OCI-LY1 (cell line): Measurements from ENCODE around the gene BTG4.

ENCODE experiments used
- H2AFZ ChIP-seq: fragments of 200-600 bp; sonication (generic), shearing (Covaris generic); 2 replicates; pipeline ENCODE4 v1.6.0; 2014; ENCODE audit warnings: antibody characterized with exemption, mild to moderate bottlenecking, low read length
- H3F3A ChIP-seq: fragments of 200-600 bp; sonication (generic), shearing (Covaris generic); 2 replicates; pipeline ENCODE4 v1.6.0; 2014; ENCODE audit warnings: mild to moderate bottlenecking, antibody characterized with exemption, low read length, moderate library complexity; ENCODE audit not compliant: insufficient read depth
- H3K27ac ChIP-seq: fragments of 200-600 bp; sonication (generic); 2 replicates; pipeline ENCODE4 v1.5.1; 2014; ENCODE audit warnings: low read length, mixed run types, mild to moderate bottlenecking, low read depth; ENCODE audit not compliant: poor library complexity, severe bottlenecking
- H3K27me3 ChIP-seq: fragments of 200-600 bp; sonication (generic); 2 replicates; pipeline ENCODE4 v1.6.0; 2014; ENCODE audit warnings: antibody characterized with exemption, mild to moderate bottlenecking, low read length, moderate library complexity; ENCODE audit not compliant: insufficient read depth
- H3K36me3 ChIP-seq: fragments of 200-600 bp; sonication (generic); 2 replicates; pipeline ENCODE4 v1.6.1; 2014; ENCODE audit warnings: mild to moderate bottlenecking, antibody characterized with exemption, low read length, moderate library complexity, mixed read lengths; ENCODE audit not compliant: insufficient read depth
- H3K4me1 ChIP-seq: fragments of 200-600 bp; sonication (generic); 2 replicates; pipeline ENCODE4 v1.5.1; 2014; ENCODE audit warnings: mild to moderate bottlenecking, low read length, moderate library complexity; ENCODE audit not compliant: insufficient read depth, severe bottlenecking
- H3K4me2 ChIP-seq: fragments of 200-600 bp; sonication (generic), shearing (Covaris generic); 2 replicates; pipeline ENCODE4 v1.6.1; 2014; ENCODE audit warnings: low read length
- H3K4me3 ChIP-seq: fragments of 200-600 bp; sonication (generic); 2 replicates; pipeline ENCODE4 v1.5.1; 2014; ENCODE audit warnings: low read length, low read depth, mild to moderate bottlenecking, mixed read lengths; ENCODE audit not compliant: poor library complexity, severe bottlenecking
- H3K79me2 ChIP-seq: fragments of 200-600 bp; shearing (Covaris generic); 2 replicates; pipeline ENCODE4 v1.6.1; 2016; ENCODE audit warnings: mixed run types, low read length, mixed read lengths; ENCODE audit not compliant: insufficient read depth
- H3K9ac ChIP-seq: fragments of 200-600 bp; sonication (generic), shearing (Covaris generic); 2 replicates; pipeline ENCODE4 v1.6.1; 2014; ENCODE audit warnings: mild to moderate bottlenecking, low read length, mixed read lengths
- H3K9me2 ChIP-seq: fragments of 200-600 bp; sonication (generic), shearing (Covaris generic); 2 replicates; pipeline ENCODE4 v1.6.1; 2014; ENCODE audit warnings: low read depth, mild to moderate bottlenecking, low read length, mixed read lengths
- H3K9me3 ChIP-seq: fragments of 200-600 bp; shearing (Covaris generic); 2 replicates; pipeline ENCODE4 v1.6.1; 2014; ENCODE audit warnings: low read length, mixed read lengths
- H4K20me1 ChIP-seq: fragments of 200-600 bp; sonication (generic), shearing (Covaris generic); 2 replicates; pipeline ENCODE4 v1.6.0; 2016; ENCODE audit warnings: mild to moderate bottlenecking, low read length; ENCODE audit not compliant: insufficient read depth
- CTCF ChIP-seq: fragments of 200-600 bp; sonication (generic), shearing (Covaris generic); IDR thresholded peaks from 2 replicates; pipeline ENCODE4 v1.5.1; 2017; ENCODE audit warnings: mild to moderate bottlenecking, antibody characterized with exemption, low read length, moderate library complexity, mixed read lengths
- EZH2 ChIP-seq: fragments of 200-600 bp; sonication (generic), shearing (Covaris generic); IDR thresholded peaks from 2 replicates; pipeline ENCODE4 v1.8.0; 2017; ENCODE audit warnings: borderline replicate concordance, mixed run types, mild to moderate bottlenecking, antibody characterized with exemption, low read length, moderate library complexity, mixed read lengths

Gene BTG4

DNA sequence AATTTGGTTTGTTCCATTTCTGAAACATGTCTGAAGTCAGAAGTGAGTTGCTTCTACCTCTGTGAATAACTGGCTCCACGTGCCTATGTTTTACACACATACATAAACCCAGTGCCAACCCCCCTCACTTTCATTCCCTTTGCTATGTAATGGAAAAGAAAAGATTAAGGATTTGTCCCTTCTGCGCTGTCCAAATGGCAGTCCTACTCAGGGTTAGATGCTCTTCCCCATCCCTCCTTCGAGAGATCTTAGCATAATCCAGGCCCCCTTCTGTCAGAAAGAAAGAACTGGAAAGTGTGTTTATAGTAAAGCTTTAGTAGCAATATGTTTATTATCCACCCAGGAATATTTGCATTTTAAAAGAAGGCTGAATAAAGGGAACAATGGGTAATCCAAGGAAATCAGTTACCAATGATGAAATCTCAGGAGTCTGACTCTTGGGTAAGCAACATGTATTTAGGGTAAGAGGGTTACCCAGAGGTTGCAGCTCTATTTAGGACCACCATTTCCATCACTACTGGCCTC lies 25.2 kb upstream of the BTG4 start:
- TF ChIP-seq CTCF (no peak), EZH2 (no peak)
- Histone ChIP-seq H4K20me1 (no peaks in the 10 kb centered on the region), H3K9ac (no peak overlapping the region), H3K79me2 (no peaks in the 10 kb centered on the region), H3K27ac (no peak overlapping the region), H3K4me1 (no peaks in the 10 kb centered on the region), H3F3A (no peaks in the 10 kb centered on the region), H3K36me3 (no peaks in the 10 kb centered on the region), H3K9me2 (no peaks in the 10 kb centered on the region), H3K4me3 (no peak overlapping the region), H3K27me3 (peaks cover 29% of the 10 kb centered on the region; the same call in 1 of the 2 replicates), H3K4me2 (no peak overlapping the region), H2AFZ (no peak overlapping the region), H3K9me3 (0 out of 2 replicates have a peak, but pooled peaks cover 3% of the 10 kb centered on the region)

DNA sequence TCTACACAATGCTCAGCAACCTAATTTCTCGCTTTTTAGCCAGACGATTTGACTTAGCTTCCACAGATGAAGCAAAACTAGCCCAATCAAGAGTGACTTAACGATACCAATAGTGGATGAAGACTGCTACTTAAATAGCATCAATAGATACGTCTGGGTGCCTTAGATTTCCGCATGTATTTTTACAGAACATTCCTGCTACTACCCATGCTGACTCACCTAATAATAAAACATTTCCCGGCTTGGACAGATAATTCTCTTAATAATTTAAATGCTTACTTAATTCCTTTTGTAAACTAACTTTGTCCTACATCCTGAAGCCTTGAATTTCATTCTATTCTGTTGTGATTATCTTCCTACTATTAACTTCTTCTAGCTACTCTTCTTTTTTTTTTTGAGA lies 23.1 kb upstream of the BTG4 start:
- Histone ChIP-seq H3K27me3 (peaks cover 23% of the 10 kb centered on the region; the same call in 1 of the 2 replicates), H4K20me1 (no peaks in the 10 kb centered on the region), H3K27ac (no peak overlapping the region), H3K9me2 (no peaks in the 10 kb centered on the region), H3K4me1 (no peaks in the 10 kb centered on the region), H3K4me2 (no peak overlapping the region), H3K9ac (no peak overlapping the region), H3K36me3 (no peaks in the 10 kb centered on the region), H3F3A (no peaks in the 10 kb centered on the region), H3K4me3 (no peak overlapping the region), H3K79me2 (no peaks in the 10 kb centered on the region), H2AFZ (no peak overlapping the region), H3K9me3 (0 out of 2 replicates have a peak, but pooled peaks cover 3% of the 10 kb centered on the region)
- TF ChIP-seq EZH2 (no peak), CTCF (no peak)

- H3K27me3 ChIP-seq: peaks cover 8% of the 10 kb centered on the region; the same call in 1 of the 2 replicates
- no peaks in the 10 kb centered on the region for H3K79me2 ChIP-seq
- no peak overlapping the region for H3K9ac ChIP-seq
- no peak overlapping the region for H3K27ac ChIP-seq
- TF ChIP-seq EZH2 (no peak), CTCF (no peak)
- no peak overlapping the region for H3K4me2 ChIP-seq
- no peaks in the 10 kb centered on the region for H3K9me2 ChIP-seq
- no peaks in the 10 kb centered on the region for H3K36me3 ChIP-seq
- H4K20me1 ChIP-seq: no peaks in the 10 kb centered on the region
- no peaks in the 10 kb centered on the region for H3K9me3 ChIP-seq
- H2AFZ ChIP-seq: no peak overlapping the region
- no peaks in the 10 kb centered on the region for H3F3A ChIP-seq
- no peak overlapping the region for H3K4me3 ChIP-seq
- H3K4me1 ChIP-seq: no peaks in the 10 kb centered on the region
These were observed 20.2 kb upstream of the BTG4 start for GRCh38 chr11:111532365-111532709.
